Stimulated activated CD8-positive, alpha-beta memory T cell treated with anti-CD3 and anti-CD28 coated beads, Interleukin-2, amount 100 ng/mL, for 48 hours (primary cell): Measurements from ENCODE around the gene FAM83G.
"Not testable (repeated sequence)": the region's sequence is repeated elsewhere in the genome, so short reads cannot be mapped to it uniquely, and the experiment has no call there.

Experiments used
- DNase-seq, 2 donors: peaks; one replicate each; pipeline ENCODE4 v3.0.0-alpha.2; 2020; ENCODE audit warnings: low read depth in 2 of 2

FAM83G gene

DNA sequence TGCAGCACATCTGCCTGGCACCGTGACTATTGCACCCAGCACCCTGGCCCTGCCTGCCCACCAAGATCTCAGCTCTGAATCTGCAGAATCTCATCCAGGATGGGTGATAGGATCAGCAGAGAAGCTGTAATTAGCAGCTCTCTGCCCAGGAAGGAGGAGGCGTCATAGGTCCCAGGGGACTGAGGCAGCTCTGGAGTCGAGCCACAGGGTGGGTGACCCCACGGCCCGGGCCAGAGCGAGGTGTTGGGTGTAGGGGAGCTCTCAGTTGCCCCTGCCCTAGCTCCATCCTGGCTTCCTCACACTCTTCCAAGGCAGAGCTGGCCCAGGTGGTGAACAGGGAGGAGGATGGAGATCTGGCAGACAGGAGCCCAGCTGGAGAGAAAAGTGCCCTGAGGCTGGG lies 18.2 kb upstream of the FAM83G start:
- no peak for DNase-seq

DNA sequence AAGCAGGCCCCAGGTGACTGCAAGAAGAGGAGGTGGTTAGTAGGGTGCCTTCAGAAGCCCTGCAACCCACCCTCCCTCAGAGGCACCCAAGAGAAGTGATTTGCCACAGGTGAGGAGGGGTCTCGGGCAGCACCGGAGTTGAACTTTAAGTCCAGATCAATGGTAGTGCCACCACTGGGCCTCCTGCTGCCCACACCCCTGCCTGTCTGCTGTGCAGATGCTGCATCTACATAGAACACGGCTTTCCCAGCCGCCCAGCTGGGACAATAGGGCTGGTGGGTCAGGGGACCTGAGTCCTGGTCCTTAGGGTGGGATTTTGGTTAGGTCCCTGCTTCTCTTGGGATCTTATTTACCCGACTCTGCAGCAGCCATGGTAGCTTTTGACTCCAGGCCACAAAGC lies 17.6 kb upstream of the FAM83G start:
- DNase-seq: no peak

DNA sequence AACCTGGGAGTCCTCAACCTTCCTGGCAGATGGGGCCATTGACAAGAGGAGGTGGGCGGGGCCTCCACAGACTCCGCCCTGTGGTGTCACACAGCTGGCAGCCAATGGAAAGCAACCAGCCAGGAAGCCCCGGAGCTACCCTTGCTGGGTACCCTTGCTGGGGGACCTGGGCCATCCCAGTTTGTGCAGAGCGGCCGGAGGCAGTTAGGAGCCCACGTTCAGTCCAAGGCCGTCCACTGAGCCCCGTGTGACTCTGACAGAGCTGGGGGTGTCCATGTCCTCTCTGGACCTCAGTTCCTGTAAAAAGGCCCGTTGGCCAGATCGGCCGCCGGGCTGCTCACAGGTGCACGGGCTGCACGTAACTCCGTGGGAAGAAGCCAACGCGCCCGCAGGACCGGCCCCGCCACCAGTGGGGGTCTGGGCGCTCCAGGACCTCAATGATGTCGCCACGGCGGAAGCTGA lies 17.1 kb upstream of the FAM83G start:
- DNase-seq: peak; percentile 30

DNA sequence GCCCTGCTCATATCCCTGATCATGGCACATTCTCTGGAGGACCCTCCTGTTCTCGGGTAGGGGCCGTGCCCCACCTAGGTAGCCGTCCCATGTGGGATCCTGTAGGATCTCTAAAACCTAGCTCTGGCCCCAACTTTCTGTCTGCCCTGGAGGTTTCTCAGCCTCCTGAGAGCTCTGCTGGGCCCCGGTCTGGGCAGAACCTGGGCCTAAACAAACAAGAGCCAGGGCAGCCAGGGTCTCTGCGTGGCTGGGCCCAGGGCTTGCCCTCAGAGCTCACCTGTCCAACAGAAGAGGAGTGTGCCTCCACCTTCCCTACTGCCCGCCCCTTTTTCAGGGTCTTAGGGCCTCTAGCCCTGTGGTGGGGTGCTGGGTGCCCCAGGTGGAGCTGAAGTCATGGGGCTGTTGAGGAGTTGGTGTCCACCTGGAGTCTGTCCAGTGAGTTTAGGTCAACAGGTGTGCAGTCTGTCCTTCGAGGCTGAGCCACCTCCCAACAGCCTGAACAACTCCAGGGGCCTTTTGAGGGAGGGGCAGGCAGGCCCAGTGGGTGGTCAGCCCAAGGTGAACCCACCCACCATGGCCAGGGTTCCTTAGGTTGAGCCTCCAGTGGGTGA lies 16.6 kb upstream of the FAM83G start:
- not testable (repeated sequence) for DNase-seq

DNA sequence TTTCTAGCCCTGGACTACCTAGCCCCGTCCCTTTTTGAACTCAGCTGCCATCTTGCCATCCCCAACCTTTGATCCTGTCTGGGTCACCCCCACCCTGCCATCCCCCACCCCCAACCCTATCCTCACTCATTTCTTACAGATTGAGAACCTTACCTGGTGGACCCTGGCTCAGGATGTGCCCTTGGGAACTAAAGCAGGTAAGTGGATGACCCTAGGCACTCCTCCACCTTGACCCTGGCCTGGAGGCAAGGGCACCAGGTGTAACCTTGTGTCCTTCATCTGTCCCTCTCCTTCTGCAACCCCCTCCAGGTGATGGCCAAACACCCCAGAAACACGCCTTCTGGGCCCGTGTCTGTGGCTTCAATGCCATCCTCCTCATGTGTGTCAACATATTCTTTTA lies 15.5 kb upstream of the FAM83G start:
- no peak for DNase-seq

DNA sequence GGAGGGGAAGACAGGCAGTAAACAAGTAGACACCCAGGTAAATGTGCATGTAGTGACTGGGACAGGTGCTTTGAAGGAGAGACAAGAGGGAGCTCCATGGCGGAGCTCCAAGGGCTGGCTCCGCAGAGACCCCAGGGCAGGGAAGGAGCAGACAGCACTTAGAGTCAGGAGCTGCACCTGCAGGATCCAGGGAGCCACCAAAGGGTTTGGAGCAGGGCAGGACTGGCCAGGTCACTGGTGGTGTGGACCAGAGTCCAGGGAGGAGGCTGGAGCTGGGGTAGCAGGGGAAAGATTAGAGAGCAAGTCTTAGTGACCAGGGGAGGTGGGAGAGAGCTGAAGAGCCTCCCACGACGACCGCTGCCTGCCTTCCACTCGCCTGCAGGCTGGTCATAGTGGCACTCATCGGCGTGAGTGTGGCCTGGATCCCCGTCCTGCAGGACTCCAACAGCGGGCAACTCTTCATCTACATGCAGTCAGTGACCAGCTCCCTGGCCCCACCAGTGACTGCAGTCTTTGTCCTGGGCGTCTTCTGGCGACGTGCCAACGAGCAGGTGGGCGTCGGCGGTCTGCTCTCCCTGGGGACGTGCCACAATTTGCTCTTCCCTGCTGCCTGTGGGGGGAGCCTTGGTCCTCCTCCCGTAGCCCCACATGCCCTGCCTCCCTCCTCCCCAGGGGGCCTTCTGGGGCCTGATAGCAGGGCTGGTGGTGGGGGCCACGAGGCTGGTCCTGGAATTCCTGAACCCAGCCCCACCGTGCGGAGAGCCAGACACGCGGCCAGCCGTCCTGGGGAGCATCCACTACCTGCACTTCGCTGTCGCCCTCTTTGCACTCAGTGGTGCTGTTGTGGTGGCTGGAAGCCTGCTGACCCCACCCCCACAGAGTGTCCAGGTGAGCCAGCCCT lies 14.7 kb upstream of the FAM83G start:
- no peak for DNase-seq

DNA sequence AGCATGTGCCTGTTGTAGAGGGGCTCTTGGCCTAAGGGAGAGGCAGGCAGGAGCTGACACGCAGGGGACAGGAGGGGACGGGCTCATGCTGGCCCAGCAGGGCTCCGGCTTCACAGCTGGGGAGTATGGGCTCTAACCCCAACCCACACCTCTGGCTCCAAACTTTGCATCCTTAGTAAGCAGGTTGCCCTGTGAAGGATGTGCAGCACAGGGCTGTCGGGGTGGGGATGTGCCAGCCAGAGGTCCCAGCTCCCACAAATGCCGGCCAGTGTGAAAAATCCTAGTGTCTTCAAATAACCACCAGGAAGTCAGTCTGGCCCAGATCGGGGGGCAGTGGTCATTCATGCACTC lies 14.0 kb upstream of the FAM83G start:
- DNase-seq: no peak

DNA sequence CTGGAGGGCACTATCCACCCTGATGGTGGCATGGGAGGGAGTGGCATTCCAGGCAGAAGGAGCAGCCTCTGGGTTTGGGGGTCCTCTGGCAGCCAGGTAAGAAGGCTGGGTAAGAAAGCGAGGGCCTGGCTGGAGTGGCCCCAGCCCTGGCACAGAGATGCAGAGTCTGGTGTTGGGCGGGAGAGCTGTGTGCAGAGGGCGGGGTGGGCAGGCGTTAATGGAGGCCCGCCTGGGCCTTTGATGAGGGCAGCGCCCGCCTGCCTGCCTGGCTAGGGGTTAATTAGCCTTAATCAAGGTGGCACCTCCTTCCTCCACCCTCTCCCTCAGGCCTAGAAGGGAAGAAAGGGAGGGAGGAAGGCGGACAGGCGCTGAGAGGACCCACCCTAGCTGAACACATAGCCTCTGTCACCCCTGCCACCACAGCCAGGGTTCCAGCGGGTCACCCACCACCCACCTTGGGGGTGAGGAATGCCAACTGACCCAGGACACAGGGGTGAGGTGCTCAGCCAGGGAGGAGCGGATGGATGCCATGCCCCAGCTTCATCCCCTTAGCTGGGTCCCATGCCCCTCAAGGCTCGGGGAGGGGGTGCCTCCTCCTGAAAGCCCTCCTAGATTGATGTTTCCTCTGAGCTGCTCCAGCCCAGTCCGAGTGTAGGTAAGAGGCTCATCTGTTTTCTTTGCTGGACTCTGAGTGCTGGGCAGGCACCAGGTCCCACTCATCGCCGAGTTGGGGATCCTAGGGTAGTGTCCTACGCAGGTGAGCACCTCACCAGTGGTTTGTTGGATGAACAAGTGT lies 13.4 kb upstream of the FAM83G start:
- no peak for DNase-seq

DNA sequence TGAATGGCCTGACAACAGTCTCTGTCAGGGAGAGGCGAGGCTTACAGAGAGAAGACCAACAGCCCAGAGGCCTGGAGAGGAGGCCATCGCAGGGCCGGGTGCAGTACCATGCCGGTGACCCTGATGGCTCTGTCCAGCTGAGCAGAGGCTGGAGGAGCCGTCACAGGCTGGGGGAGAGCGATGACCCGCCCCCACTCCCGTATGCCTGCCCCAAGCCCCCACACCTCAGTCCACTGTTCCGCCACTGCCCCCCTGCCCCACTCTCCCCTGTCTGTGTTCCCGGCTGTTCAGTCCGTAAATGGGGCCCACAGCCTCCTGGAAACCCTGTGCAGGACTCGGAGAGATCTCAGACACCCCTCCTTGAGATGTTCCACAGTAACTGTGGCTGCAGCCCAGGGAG lies 12.8 kb upstream of the FAM83G start:
- DNase-seq: no peak

DNA sequence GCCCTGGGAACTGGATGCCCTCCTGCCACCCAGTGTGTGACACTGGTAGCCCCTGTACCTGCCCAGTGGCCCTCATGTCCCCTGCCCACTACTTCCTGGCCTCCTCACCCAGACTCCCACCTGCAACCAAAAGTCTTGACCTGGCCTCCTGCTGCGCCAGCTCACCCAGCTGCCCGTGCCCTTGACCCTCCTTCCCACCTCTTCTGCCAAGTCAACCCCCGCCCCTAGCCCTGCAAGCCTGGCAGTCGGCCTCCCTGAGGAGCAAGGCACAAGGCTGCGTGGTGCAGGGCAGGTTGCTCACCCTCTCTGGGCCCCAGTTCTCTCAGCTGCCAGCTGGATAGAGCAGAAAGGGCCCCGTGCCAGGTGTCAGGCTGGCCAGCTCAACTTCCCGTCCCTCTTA lies 12.3 kb upstream of the FAM83G start:
- no peak for DNase-seq

DNA sequence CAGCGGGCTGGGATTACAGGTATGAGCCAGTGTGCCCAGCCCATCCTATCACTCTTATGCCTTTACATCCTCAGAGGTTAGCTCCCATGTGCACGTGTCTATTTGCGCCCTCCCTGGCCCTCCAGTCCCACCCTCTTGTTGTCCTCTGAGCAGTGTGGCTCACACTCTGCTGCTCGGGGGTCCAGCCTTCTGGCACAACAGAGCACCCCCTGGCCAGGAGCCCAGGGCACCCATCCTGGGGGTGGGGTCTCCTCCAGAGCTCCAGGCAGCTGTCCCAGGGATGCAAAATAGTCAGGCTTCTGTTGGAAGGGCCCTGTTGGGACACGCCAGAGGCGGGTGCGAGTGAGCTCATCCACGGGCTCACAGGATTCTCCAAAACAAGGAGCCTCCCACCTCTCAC lies 11.7 kb upstream of the FAM83G start:
- no peak for DNase-seq

DNA sequence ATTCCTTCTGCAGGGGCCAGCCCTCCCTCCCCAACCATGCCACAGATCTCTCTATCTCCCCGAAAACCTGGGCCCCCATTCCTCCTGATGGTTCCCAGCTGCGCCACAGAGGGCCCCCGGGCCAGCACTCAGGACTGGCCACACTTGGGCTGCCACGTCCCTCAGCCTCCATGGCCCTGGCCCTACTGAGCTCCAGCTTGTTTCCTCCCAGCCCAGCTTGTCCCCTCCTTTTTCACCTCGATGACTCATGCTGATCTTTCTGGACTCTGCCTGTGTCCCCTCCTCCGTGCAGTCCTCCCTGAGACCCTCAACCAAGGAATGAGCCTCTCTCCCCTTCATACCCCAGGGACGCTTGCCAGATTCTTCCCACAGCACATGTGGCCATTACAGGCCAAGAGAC lies 10.9 kb upstream of the FAM83G start:
- no peak for DNase-seq

DNA sequence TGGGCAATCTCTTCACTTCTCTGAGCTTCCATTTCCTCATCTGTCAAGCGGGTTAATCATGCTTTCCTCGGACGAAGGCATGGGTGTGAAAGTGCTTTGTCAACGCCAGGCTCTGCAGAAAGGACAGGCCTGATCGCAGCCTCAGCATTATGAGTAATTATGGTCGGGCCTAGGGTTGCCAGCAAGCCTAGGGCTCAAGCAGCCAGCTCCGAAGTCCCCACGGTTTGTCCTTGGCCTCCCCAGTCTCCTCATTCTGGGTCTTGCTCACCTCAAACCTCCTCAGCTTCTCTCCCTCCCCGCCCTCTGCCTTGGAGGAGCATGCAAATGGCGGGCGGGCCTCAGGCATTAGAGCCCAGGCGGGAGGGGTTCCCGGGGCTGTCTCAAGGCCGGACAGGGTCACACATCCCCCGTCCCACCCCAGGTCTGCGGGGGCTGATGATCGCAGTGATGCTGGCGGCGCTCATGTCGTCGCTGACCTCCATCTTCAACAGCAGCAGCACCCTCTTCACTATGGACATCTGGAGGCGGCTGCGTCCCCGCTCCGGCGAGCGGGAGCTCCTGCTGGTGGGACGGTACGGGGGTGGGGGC lies 10.2 kb upstream of the FAM83G start:
- no peak for DNase-seq

DNA sequence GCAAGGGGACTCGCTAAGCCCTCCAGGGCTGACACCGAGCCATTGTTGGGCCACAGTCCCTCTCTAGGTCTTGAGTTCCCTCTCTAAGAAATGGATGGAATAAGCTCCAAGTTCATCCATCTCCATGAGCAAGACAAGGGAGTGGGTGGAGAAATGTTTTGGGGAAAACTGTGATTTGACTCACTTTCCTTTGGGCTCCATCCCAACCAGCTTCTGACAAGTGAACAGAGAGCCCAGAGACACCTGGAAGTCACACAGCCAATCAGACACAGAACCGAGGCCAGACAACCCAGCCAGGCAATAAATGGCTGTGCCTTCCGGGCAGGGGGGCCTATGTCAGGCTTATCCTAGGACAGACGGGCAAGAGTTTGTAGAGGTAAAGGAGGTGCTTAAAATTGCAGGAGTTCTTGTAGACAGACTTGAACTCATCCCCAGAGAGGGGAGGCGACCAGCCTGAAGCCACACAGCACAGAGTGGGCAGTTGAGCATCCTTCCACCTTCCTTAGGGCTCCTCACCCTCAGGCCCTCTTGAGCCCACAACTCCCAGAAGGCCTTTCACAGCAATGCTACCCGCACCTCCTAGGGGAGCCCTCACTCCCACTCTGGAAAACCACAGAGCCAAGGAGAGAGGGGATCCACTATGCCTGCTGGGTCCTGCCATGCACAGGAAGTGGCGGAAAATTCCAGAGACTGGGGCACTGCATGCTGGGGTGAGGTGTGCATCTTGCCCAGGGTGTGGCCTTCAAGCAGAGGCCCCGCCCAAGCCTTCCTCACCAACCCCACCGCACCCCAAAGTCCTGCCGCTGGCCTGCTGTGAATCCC lies 9.5 kb upstream of the FAM83G start:
- no peak for DNase-seq

DNA sequence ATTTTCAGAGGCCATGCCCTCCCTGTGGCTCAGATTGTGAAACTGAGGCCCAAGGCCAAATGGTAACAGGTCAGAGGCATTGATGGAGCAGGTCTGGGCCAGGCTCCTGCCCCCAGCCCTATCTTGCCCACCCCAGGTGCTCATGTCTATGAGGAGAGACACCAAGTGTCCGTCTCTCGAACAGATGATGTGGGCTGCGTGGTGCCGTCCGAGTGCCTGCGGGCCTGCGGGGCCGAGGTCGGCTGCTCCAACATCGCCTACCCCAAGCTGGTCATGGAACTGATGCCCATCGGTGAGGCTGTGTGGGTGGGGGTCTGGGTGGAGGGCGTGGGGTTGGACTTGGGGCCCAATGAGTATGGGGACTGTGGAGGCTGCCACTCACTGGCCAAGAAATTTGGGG lies 8.7 kb upstream of the FAM83G start:
- no peak for DNase-seq

DNA sequence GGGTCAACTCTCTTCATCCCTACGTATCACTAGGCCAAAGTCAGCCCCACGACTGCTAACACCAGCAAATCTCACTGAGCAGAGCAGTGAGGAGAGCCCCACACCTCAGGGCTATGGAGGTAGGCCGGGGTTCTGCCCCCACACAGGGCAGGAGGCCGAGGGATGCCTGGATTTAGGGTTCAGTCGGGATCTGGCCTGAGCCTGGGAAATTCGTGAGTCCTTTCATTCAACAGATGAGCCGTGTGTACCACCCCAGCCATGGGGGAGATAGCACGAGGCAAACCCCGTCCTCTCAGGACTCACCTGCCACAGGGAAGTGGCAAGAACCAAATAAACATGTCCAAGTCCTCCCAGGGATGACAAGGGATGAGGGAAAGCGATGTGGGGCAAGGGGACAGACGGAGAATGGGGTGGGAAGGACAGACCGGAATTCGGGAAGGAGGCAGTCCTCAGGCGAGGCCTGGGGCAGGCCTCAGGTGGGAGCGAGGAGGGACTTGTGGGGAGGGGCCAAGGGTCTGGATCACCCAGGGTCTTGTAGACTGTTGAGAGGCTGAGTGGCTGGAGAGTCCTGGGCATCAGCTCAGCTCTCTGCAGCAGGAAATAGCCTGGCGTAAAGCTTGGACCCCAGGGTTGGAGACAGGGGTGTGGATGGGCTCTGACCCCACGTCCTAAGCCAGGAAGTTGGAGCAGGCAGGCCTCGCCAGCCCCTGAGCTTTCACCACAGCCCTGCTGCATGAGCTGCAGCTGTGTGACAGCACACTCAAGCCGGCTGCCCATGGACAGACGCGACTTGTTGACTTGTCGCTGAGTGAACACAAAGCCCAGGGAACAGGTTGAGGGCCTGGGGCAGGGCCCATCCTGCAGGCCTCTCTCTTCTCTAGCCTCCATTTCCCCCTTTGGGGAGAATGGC lies 7.9 kb upstream of the FAM83G start:
- no peak for DNase-seq

DNA sequence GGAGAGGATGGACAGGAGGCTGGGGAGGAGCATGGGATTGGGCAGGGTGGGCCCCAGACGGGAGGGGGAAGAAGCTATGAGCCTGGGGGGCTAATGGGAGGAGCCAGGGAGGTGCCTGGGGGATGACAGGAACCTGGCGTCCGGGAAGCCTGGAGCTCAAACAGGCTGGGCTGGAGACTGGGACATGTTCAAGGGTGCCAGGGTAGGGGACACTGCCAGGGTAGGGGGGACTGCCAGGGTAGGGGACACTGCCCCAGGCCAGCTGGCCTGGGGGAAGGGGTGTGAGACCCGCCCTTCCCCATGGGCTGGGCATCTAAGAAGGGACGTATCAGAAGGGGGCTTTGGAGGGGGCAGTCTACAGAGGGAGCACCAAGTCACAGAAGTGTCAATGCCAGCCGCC lies 7.0 kb upstream of the FAM83G start:
- DNase-seq: no peak

DNA sequence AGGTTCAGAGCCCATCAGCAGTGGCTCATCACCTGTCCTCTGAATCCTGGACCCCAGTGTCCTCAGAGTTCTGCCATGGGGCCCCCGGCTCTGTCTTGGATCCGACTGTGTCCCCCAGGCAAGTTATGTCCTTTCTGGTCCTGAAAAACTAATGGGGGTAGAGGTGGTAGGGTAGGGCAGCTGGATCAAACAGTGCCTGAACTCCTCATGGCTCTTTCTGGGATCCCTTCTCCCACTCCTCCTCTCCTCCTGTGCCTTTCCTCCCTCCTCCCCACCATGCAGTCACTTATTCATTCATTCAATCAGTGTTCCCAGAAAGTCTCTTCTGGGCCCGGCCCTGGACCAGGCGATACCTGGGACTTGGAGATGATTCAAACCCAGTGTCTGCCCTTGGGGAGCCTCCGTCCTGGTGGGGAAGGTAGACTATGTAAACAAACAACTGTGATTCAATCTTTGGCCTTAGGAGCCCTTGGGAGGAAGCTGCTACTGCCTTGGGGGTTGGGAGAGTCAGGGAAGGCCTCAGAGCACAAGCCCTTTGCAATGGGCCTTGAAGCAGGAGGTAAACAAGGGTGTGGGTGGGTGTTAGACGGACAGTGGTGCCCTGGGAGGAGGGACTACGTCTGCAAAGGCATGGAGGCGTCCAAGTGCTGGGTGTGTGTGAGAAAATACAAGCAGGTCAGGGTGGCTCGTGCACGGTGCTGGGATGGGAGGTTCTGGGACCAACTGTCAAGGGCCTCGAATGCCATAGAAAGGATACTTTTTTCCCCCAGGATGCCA lies 6.4 kb upstream of the FAM83G start:
- DNase-seq: no peak

DNA sequence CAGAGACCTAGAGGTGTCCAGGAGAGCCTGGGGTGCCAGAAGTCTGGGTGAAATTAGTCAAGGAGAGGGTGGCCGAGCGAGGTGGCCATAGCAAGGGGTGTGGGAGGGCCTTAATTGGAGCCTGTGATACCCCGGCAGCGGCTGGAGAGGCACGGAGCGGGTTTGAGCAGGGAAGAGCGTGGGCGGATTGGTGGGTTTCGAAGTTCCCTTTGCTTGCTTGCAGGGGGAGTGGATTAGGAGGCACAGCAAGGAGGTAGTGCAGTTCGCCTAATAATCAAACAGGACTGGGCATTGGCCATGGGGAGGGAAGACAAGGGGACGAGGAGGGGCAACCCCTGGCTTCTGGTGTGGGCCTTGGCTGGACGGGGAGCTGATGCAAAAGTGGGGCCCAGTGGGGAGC lies 5.4 kb upstream of the FAM83G start:
- DNase-seq: no peak

DNA sequence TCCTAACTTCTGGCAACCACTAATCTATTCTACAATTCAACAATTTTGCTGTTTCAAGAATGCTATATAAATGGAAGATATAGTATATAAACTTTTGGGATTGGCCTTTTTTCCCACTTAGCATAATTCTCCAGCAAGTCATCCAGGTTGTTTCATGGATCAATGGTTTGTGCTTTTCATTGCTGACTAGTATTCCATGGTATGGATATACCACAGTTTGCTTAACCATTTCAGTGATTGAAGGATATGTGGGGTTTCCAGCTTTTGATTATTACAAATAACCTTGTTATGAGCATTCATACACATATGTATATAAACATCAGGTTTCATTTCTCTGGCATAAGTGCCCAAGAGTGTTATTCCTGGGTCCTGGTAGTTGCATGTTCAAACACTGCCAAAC lies 2.1 kb upstream of the FAM83G start:
- DNase-seq: no peak
